IMR-90 (cell line): ENCODE data around the gene IGIP. TPM values are rescaled to one million over a fixed set of nuclear protein-coding genes. Genes with fewer than 3 reads are reported as not detected.

ENCODE experiments used
- ATAC-seq: fragments of 200-7000 bp; cut with Tn5 transposase; 2 replicates; pipeline ENCODE4 v1.9.1; 2020; ENCODE audit warnings: low read depth, mild to moderate bottlenecking, moderate library complexity
- BruUV-seq: library from RNA; stranded (reverse); fragments of 400-500 nt; replicated peaks from 2 replicates; lab custom pipeline; 2021; lab: Mats Ljungman, UMichigan
- CTCF ChIA-PET: fragments of 300-600 bp; formaldehyde crosslinking; extraction: SDS; loops from one replicate; lab custom pipeline; 2021; ENCODE audit warnings: antibody characterized with exemption; lab: Yijun Ruan, JAX
- POLR2A ChIA-PET: fragments of 300-600 bp; sonication (Branson Sonifier 250); formaldehyde crosslinking; loops from one replicate; lab custom pipeline; 2022; ENCODE audit warnings: antibody characterized with exemption; ENCODE audit not compliant: unreplicated experiment; lab: Charles Lee
- DNase-seq: peaks from one replicate; pipeline ENCODE4 v3.0.0; 2013
- H2AFZ ChIP-seq: replicated peaks from 2 replicates; pipeline ENCODE3; 2013; ENCODE audit warnings: low read length, mild to moderate bottlenecking; ENCODE audit not compliant: poor library complexity
- H2AK5ac ChIP-seq: 2 replicates; pipeline ENCODE4 v1.6.1; 2013; ENCODE audit warnings: low read depth, low read length, inconsistent platforms
- H2AK9ac ChIP-seq: replicated peaks from 2 replicates; pipeline ENCODE3; 2013; ENCODE audit warnings: mild to moderate bottlenecking, low read depth, low read length, moderate library complexity; ENCODE audit not compliant: poor library complexity
- H2BK120ac ChIP-seq: 2 replicates; pipeline ENCODE4 v1.6.1; 2013; ENCODE audit warnings: low read depth, low read length, inconsistent platforms
- H2BK15ac ChIP-seq: 3 replicates; pipeline ENCODE4 v1.6.1; 2013; ENCODE audit warnings: low read depth, low read length, inconsistent platforms
- H2BK20ac ChIP-seq: 2 replicates; pipeline ENCODE4 v1.6.1; 2013; ENCODE audit warnings: low read depth, mild to moderate bottlenecking, inconsistent platforms, low read length, moderate library complexity
- H2BK5ac ChIP-seq: 2 replicates; pipeline ENCODE4 v1.6.1; 2013; ENCODE audit warnings: mild to moderate bottlenecking, low read depth, low read length, inconsistent platforms; ENCODE audit not compliant: poor library complexity, severe bottlenecking
- H3K14ac ChIP-seq: replicated peaks from 2 replicates; pipeline ENCODE4 v1.6.1; 2013; ENCODE audit warnings: low read depth, low read length, inconsistent platforms
- H3K18ac ChIP-seq: 2 replicates; pipeline ENCODE4 v1.6.1; 2013; ENCODE audit warnings: low read depth, low read length, control low read depth
- H3K23ac ChIP-seq: 2 replicates; pipeline ENCODE4 v1.6.1; 2013; ENCODE audit warnings: low read depth, low read length, inconsistent platforms
- H3K27ac ChIP-seq: 2 replicates; pipeline ENCODE4 v1.5.1; 2013; ENCODE audit warnings: mild to moderate bottlenecking, control low read depth, low read length; ENCODE audit not compliant: insufficient read depth
- H3K27me3 ChIP-seq: 2 replicates; pipeline ENCODE4 v1.6.1; 2013; ENCODE audit warnings: low read length; ENCODE audit not compliant: control insufficient read depth, insufficient read depth
- H3K36me3 ChIP-seq: 2 replicates; pipeline ENCODE4 v1.6.1; 2013; ENCODE audit warnings: low read length, mixed read lengths; ENCODE audit not compliant: control insufficient read depth, insufficient read depth
- H3K4ac ChIP-seq: 2 replicates; pipeline ENCODE4 v1.6.1; 2013; ENCODE audit warnings: low read depth, low read length, inconsistent platforms
- H3K4me1 ChIP-seq: 2 replicates; pipeline ENCODE4 v1.6.1; 2013; ENCODE audit warnings: low read length, mixed read lengths; ENCODE audit not compliant: control insufficient read depth, insufficient read depth
- H3K4me2 ChIP-seq: 2 replicates; pipeline ENCODE4 v1.6.1; 2013; ENCODE audit warnings: low read depth, mild to moderate bottlenecking, control low read depth, low read length, moderate library complexity
- H3K4me3 ChIP-seq: 2 replicates; pipeline ENCODE4 v1.5.1; 2013; ENCODE audit warnings: low read depth, mild to moderate bottlenecking, control low read depth, low read length, moderate library complexity; ENCODE audit not compliant: insufficient read depth
- H3K56ac ChIP-seq: 2 replicates; pipeline ENCODE4 v1.6.1; 2013; ENCODE audit warnings: low read length, inconsistent platforms; ENCODE audit not compliant: insufficient read depth; ENCODE audit errors: extremely low read depth
- H3K79me1 ChIP-seq, 2 experiments: 2 replicates each; pipeline ENCODE4 v1.6.1; 2013; ENCODE audit warnings: low read length in 2 of 2, inconsistent platforms in 1 of 2, low read depth in 1 of 2
- H3K9ac ChIP-seq: 2 replicates; pipeline ENCODE4 v1.6.1; 2013; ENCODE audit warnings: low read depth, low read length, control low read depth
- H3K9me1 ChIP-seq: 2 replicates; pipeline ENCODE4 v1.6.1; 2013; ENCODE audit warnings: low read length, inconsistent platforms; ENCODE audit not compliant: insufficient read depth
- H3K9me3 ChIP-seq: 2 replicates; pipeline ENCODE4 v1.6.1; 2013; ENCODE audit warnings: low read length; ENCODE audit not compliant: control insufficient read depth, insufficient read depth
- H4K20me1 ChIP-seq: 2 replicates; pipeline ENCODE4 v1.6.1; 2013; ENCODE audit warnings: low read length, inconsistent platforms; ENCODE audit not compliant: insufficient read depth
- H4K5ac ChIP-seq: 2 replicates; pipeline ENCODE4 v1.6.1; 2013; ENCODE audit warnings: mild to moderate bottlenecking, low read depth, low read length, control low read depth
- H4K8ac ChIP-seq, 2 experiments: 2 replicates each; pipeline ENCODE4 v1.6.1; 2013; ENCODE audit warnings: low read depth in 2 of 2, low read length in 2 of 2, control low read depth in 1 of 2, inconsistent platforms in 1 of 2
- H4K91ac ChIP-seq: 2 replicates; pipeline ENCODE4 v1.6.1; 2013; ENCODE audit warnings: low read depth, low read length, inconsistent platforms; ENCODE audit not compliant: insufficient read depth
- MAZ ChIP-seq: IDR thresholded peaks from 2 replicates; pipeline ENCODE4 v1.6.1; 2012; ENCODE audit warnings: low read depth, mild to moderate bottlenecking, low read length, improper control_type of control experiment, moderate library complexity, borderline replicate concordance
- POLR2A ChIP-seq: IDR thresholded peaks from 2 replicates; pipeline ENCODE4 v1.6.1; 2012; ENCODE audit warnings: mild to moderate bottlenecking, low read depth, low read length
- RCOR1 ChIP-seq: IDR thresholded peaks from 2 replicates; pipeline ENCODE4 v1.6.1; 2012; ENCODE audit warnings: mild to moderate bottlenecking, low read length, improper control_type of control experiment; ENCODE audit not compliant: insufficient replicate concordance
- WGBS, 2 experiments: methylation state at CpG; one replicate each; pipeline versions ENCODE4 v1.1.5 to v1.1.7; 2013; ENCODE audit warnings: missing lambda C conversion rate in 2 of 2; ENCODE audit not compliant: insufficient read length in 1 of 2; ENCODE audit errors: extremely low coverage in 2 of 2; 5-methylcytosine and 5-hydroxymethylcytosine counted together
- dilution Hi-C: fragments of 300-500 bp; cut with HindIII; formaldehyde crosslinking; loops from one replicate; pipeline ENCODE4 v1.14.3; 2018; ENCODE audit warnings: low sequenced_read_pairs; ENCODE audit not compliant: unreplicated experiment
- in situ Hi-C: fragments of 300-500 bp; cut with MboI; formaldehyde crosslinking; loops from 3 replicates; pipeline ENCODE4 v1.14.3; 2019; ENCODE audit warnings: low sequenced_read_pairs, inconsistent platforms, mixed read lengths
- intact Hi-C: fragments of 100-400 bp; cut with micrococcal nuclease; formaldehyde crosslinking; loops from 2 replicates; pipeline ENCODE4 v1.10.0; 2022
- polyA plus RNA-seq, 3 experiments: library from polyadenylated mRNA; depleted of rRNA; stranded (reverse); fragments of >200 nt; gene quantifications; 2 replicates each; pipeline ENCODE4 v1.2.3, GENCODE V29; 2012; ENCODE audit warnings: low replicate concordance in 1 of 3
- total RNA-seq: library from RNA; depleted of rRNA; stranded (reverse); fragments of >200 nt; gene quantifications from 2 replicates; pipeline ENCODE4 v1.2.3, GENCODE V29; 2012
- TF ChIP-seq, protein P1 (sequence below): conservative IDR thresholded peaks from 2 replicates; pipeline ENCODE4 v1.5.1; 2012; ENCODE audit warnings: mild to moderate bottlenecking, low read depth, low read length, improper control_type of control experiment

The IGIP gene
- total and polyA plus RNA-seq, 2 of the 4 experiments (the other 2 are of a cell fraction): 1.2 to 5.0 TPM

- peaks cover 0 to 12% of the 10 kb centered on the region in 2 experiments; a peak in 2 of 4 replicates for H3K79me1 ChIP-seq
- H3K23ac ChIP-seq: peak overlapping the region; percentile 76
- no peaks in the 10 kb centered on the region for H3K36me3 ChIP-seq
- 0% methylated on average over 20 of the region's 58 CpGs; no CpG with 5 or more reads in 1 of the 2 experiments for WGBS, 2 experiments
- H4K20me1 ChIP-seq: no peaks in the 10 kb centered on the region
- no peaks in the 10 kb centered on the region for H3K27me3 ChIP-seq
- peak overlapping the region; percentile 5; the same call in 1 of the 2 replicates for H3K56ac ChIP-seq
- peak overlapping the region; percentile 81 for H3K4me2 ChIP-seq
- H3K4me1 ChIP-seq: peaks cover 8% of the 10 kb centered on the region; the same call in 1 of the 2 replicates
- in situ Hi-C loops: no loop called here
- peak overlapping the region; percentile 68 for H3K14ac ChIP-seq
- H3K9ac ChIP-seq: peak overlapping the region; percentile 75
- no TSS peak for BruUV-seq
- no peak overlapping the region for H2BK120ac ChIP-seq
- ChIA-PET CTCF (interaction anchor here (0.6 to 0.8 kb wide), 2 partner anchors 26 to 100 kb away, joined by 3 to 4 read pairs; no protein-coding TSS in a partner anchor), POLR2A (no interaction called here)
- no peak overlapping the region for H2BK20ac ChIP-seq
- DNase-seq: peak; percentile 56
- H3K9me3 ChIP-seq: no peaks in the 10 kb centered on the region
- TF ChIP-seq POLR2A (peak; percentile 59), RCOR1 (no peak), MAZ (no peak)
- TF ChIP-seq, protein P1, sequence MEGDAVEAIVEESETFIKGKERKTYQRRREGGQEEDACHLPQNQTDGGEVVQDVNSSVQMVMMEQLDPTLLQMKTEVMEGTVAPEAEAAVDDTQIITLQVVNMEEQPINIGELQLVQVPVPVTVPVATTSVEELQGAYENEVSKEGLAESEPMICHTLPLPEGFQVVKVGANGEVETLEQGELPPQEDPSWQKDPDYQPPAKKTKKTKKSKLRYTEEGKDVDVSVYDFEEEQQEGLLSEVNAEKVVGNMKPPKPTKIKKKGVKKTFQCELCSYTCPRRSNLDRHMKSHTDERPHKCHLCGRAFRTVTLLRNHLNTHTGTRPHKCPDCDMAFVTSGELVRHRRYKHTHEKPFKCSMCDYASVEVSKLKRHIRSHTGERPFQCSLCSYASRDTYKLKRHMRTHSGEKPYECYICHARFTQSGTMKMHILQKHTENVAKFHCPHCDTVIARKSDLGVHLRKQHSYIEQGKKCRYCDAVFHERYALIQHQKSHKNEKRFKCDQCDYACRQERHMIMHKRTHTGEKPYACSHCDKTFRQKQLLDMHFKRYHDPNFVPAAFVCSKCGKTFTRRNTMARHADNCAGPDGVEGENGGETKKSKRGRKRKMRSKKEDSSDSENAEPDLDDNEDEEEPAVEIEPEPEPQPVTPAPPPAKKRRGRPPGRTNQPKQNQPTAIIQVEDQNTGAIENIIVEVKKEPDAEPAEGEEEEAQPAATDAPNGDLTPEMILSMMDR: peak; percentile 18; the same call in 1 of the 2 replicates
- peak overlapping the region; percentile 16; the same call in 1 of the 2 replicates for H3K18ac ChIP-seq
- intact Hi-C loops: loop anchor here (2.0 to 5.0 kb wide), 2 partner anchors 67 to 183 kb away; no protein-coding TSS in a partner anchor
- H3K27ac ChIP-seq: peak overlapping the region; percentile 11
- H2AFZ ChIP-seq: peak overlapping the region; percentile 96
- H2BK5ac ChIP-seq: no peak overlapping the region
- peak overlapping the region; percentile 77 to 79; a peak in 2 of 4 replicates for H4K8ac ChIP-seq
- H2AK9ac ChIP-seq: peak overlapping the region; percentile 8
- H3K4ac ChIP-seq: peak overlapping the region; percentile 59; the same call in 1 of the 2 replicates
- no peak overlapping the region for H2AK5ac ChIP-seq
- peak; percentile 53 for ATAC-seq
- H2BK15ac ChIP-seq: no peak overlapping the region
- peaks cover 4% of the 10 kb centered on the region; the same call in 1 of the 2 replicates for H3K9me1 ChIP-seq
- no peak overlapping the region for H4K5ac ChIP-seq
- peak overlapping the region; percentile 68 for H3K4me3 ChIP-seq
- H4K91ac ChIP-seq: peak overlapping the region; percentile 1; the same call in 1 of the 2 replicates
- dilution Hi-C loops: no loop called here
These were observed 49.8 kb downstream of the IGIP start for GRCh38 chr5:140175367-140176030.
